Common myeloid progenitor, CD34-positive (primary cell): ENCODE measurements around the gene STK4.

Experiments used
- CTCF ChIA-PET: fragments of 350-600 bp; sonication (Branson Sonifier 250); formaldehyde crosslinking; loops from one replicate; lab custom pipeline; 2021; ENCODE audit warnings: antibody characterized with exemption; lab: Charles Lee
- POLR2A ChIA-PET: fragments of 350-600 bp; sonication (Branson Sonifier 250); formaldehyde crosslinking; loops from one replicate; lab custom pipeline; 2021; ENCODE audit warnings: antibody characterized with exemption; lab: Charles Lee
- DNase-seq, 3 donors: peaks; one replicate each; pipeline versions ENCODE4 v3.0.0 to v3.0.0-alpha.2; 2013
- H3K27ac ChIP-seq, 2 experiments: 1 replicate in 1 of 2; 2 replicates in 1 of 2; pipeline ENCODE4 v1.7.0; 2013; ENCODE audit warnings: inconsistent platforms in 2 of 2, low read length in 2 of 2, mild to moderate bottlenecking in 2 of 2, low read depth in 1 of 2, moderate library complexity in 1 of 2; ENCODE audit not compliant: severe bottlenecking in 2 of 2, insufficient read depth in 1 of 2, poor library complexity in 1 of 2
- H3K27me3 ChIP-seq, 5 experiments: replicated peaks in 2 of 5; 1 replicate in 3 of 5; 2 replicates in 2 of 5; pipeline versions ENCODE4 v1.6.1 to v1.7.0; 2013; ENCODE audit warnings: low read length in 4 of 5, mild to moderate bottlenecking in 2 of 5, moderate library complexity in 2 of 5, inconsistent platforms in 1 of 5; ENCODE audit not compliant: insufficient read depth in 5 of 5, control insufficient read depth in 4 of 5
- H3K36me3 ChIP-seq, 4 experiments: 1 replicate in 2 of 4; 2 replicates in 2 of 4; pipeline versions ENCODE4 v1.6.1 to v1.7.0; 2013; ENCODE audit warnings: low read length in 3 of 4, control low read depth in 1 of 4, mild to moderate bottlenecking in 1 of 4; ENCODE audit not compliant: control insufficient read depth in 4 of 4, insufficient read depth in 4 of 4
- H3K4me1 ChIP-seq, 4 experiments: 1 replicate in 3 of 4; 2 replicates in 1 of 4; pipeline versions ENCODE4 v1.6.1 to v1.7.1; 2013; ENCODE audit warnings: low read length in 3 of 4, mild to moderate bottlenecking in 3 of 4, control low read depth in 1 of 4, inconsistent platforms in 1 of 4, moderate library complexity in 1 of 4; ENCODE audit not compliant: control insufficient read depth in 4 of 4, insufficient read depth in 4 of 4; ENCODE audit errors: control extremely low read depth in 1 of 4
- H3K4me3 ChIP-seq, 7 experiments: 1 replicate in 4 of 7; 2 replicates in 3 of 7; pipeline versions ENCODE4 v1.5.1 to v1.7.0; 2013; ENCODE audit warnings: mild to moderate bottlenecking in 7 of 7, low read length in 6 of 7, moderate library complexity in 6 of 7, inconsistent platforms in 2 of 7, low read depth in 2 of 7, control low read depth in 1 of 7; ENCODE audit not compliant: insufficient read depth in 4 of 7, control insufficient read depth in 1 of 7; ENCODE audit errors: extremely low read depth in 1 of 7
- H3K9me3 ChIP-seq, 5 experiments: 1 replicate in 4 of 5; 2 replicates in 1 of 5; pipeline versions ENCODE4 v1.6.1 to v1.7.1; 2013; ENCODE audit warnings: low read length in 4 of 5, mild to moderate bottlenecking in 2 of 5, inconsistent platforms in 1 of 5, low read depth in 1 of 5, moderate library complexity in 1 of 5; ENCODE audit not compliant: control insufficient read depth in 4 of 5, insufficient read depth in 2 of 5; ENCODE audit errors: control extremely low read depth in 1 of 5
- WGBS: methylation state at CpG from one replicate; pipeline ENCODE4 v1.1.5; 2013; ENCODE audit not compliant: insufficient coverage; 5-methylcytosine and 5-hydroxymethylcytosine counted together

STK4 gene

DNA sequence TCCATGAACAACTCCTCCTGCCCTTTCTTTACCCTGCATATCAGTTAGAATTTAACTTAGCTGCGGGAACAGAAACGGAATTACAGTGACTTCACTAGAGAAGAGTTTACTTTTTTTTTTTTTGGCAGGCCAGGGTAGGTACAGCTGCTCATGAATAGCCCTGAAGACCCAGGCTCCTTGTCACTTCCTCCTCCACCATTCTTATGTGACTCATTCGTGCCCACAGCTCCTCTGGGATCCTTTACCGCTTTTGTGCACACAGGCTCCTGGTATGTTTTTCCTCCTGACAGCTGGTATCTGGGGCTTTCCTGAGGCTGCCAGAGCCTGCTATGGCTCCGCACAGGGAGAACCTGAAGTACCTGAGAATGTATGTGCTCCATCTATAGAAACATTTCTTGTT lies 138.5 kb downstream of the STK4 start:
- Histone ChIP-seq H3K36me3 (no peaks in the 10 kb centered on the region), H3K9me3 (no peaks in the 10 kb centered on the region), H3K4me3 (no peak overlapping the region), H3K27me3 (peaks cover 7 to 45% (median 24%) of the 10 kb centered on the region in 5 experiments), H3K27ac (no peak overlapping the region), H3K4me1 (peaks cover 0 to 9% (median 4%) of the 10 kb centered on the region in 4 experiments)
- CTCF ChIA-PET = interaction anchor here (1.0 to 4.8 kb wide), 5 partner anchors 8 to 189 kb away, joined by 3 to 32 read pairs (median 3); no protein-coding TSS in a partner anchor
- DNase-seq = peak in 1 of 3 donors; percentile 27
- POLR2A ChIA-PET = interaction anchor here (0.5 kb wide), 1 partner anchor 920 kb away, joined by 3 read pairs; no protein-coding TSS in a partner anchor
- WGBS = 85% methylated on average over 5 of the region's 5 CpGs

DNA sequence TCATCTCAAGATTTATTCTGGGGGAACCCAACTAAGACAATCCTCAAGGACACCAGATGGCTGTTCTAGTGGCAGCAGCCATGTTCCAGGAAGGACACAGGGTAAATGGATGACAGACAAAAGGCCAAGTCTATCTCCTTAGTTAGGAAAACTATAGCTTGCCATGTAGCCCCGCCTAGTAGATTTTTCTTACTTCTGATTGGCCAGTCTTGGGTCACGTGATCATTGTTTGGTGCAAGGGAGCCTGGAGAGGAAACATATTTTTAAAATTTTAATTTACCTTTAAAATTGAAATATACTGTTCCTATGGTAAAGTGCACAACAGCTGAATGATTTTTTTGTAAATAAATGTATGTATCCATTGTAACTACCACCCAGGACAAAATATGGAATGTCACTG lies 139.0 kb downstream of the STK4 start:
- H3K9me3 ChIP-seq = no peaks in the 10 kb centered on the region
- CTCF ChIA-PET = interaction anchor here (1.3 to 4.8 kb wide), 3 partner anchors 9 to 188 kb away, joined by 3 to 32 read pairs (median 8); no protein-coding TSS in a partner anchor
- no peaks in the 10 kb centered on the region for H3K36me3 ChIP-seq
- no peak overlapping the region for H3K27ac ChIP-seq
- POLR2A ChIA-PET = no interaction called here
- H3K4me3 ChIP-seq = no peak overlapping the region
- H3K4me1 ChIP-seq = peaks cover 0 to 8% (median 4%) of the 10 kb centered on the region in 4 experiments
- peaks cover 2 to 39% (median 22%) of the 10 kb centered on the region in 5 experiments for H3K27me3 ChIP-seq
- no peak for DNase-seq
- no CpG with 5 or more reads among the region's 2 CpGs for WGBS

DNA sequence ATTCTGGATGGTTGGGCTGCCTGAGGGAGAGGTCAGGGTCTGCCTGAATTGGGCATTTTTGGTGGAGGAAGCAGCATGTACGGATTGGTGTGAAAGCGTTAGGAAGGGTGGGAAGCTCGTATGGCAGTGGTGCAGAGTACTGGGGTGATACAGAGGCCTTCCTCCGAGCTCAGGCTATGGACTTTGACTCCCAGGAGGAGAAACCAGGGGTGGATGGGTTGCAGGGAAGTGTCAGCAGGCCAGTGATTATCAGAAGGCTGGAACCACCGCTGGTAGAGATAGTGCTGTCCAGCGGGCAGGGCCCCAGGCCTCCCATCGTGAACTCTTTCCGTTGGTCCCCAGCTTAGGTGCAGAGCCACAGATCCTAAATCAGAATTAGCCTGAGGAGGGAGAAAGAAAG lies 143.3 kb downstream of the STK4 start:
- CTCF ChIA-PET = interaction anchor here (1.0 to 5.1 kb wide), 4 partner anchors 10 to 98 kb away, joined by 3 to 49 read pairs (median 4); no protein-coding TSS in a partner anchor
- no peaks in the 10 kb centered on the region for H3K9me3 ChIP-seq
- peaks cover 0 to 34% (median 20%) of the 10 kb centered on the region in 5 experiments for H3K27me3 ChIP-seq
- WGBS = 97% methylated on average over 5 of the region's 8 CpGs
- DNase-seq = no peak
- no peak overlapping the region for H3K27ac ChIP-seq
- no peaks in the 10 kb centered on the region for H3K36me3 ChIP-seq
- POLR2A ChIA-PET = no interaction called here
- H3K4me1 ChIP-seq = no peaks in the 10 kb centered on the region
- no peak overlapping the region for H3K4me3 ChIP-seq

DNA sequence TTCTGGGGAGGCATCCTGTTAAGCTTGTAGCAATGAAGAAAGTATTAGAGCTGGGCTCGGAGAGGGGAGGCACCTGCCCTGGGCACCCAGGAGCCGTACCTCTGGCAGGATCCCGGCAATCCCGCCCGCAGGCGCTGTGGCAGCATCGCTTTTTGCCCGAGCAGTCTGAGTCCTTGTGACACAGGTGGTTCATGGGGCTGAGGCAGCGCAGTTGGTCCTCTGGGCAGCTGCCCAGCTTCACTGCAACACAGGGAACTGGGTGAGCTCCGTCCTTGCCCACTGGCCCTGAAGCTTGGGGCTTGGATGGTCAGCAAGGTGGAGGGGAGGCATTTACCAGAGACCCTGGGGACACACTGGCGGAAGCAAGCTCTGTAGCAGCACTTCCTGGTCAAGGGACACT lies 144.0 kb downstream of the STK4 start:
- WGBS = over 99% methylated on average over 11 of the region's 11 CpGs

DNA sequence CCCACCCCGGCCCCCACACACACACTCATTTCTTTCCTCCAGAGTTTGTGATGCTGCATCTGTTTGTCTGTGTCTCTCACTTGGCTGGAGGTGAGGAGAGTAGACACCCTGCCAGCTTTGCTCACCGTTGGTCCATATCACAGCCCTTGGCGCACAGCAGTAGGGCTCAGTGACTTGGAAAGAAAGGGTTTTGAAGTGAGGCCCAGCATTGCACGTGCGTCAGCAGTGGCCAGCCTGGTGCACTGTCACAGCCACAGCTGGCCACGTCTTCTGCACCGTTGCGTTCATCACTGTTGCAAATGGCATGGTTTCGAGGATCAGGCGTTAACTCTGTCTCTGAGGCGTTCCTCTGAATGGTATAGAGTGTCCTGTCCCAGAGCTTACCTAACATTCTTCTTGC lies 145.0 kb downstream of the STK4 start:
- WGBS = 92% methylated on average over 11 of the region's 11 CpGs
- ChIA-PET CTCF (interaction anchor here (0.9 to 5.1 kb wide), 7 partner anchors 10 to 180 kb away, joined by 3 to 49 read pairs (median 4); no protein-coding TSS in a partner anchor), POLR2A (no interaction called here)
- H3K27me3 ChIP-seq = peaks cover 0 to 37% (median 20%) of the 10 kb centered on the region in 5 experiments
- DNase-seq = no peak
- no peak overlapping the region for H3K4me3 ChIP-seq
- no peaks in the 10 kb centered on the region for H3K36me3 ChIP-seq
- no peak overlapping the region for H3K27ac ChIP-seq
- no peaks in the 10 kb centered on the region for H3K4me1 ChIP-seq
- no peaks in the 10 kb centered on the region for H3K9me3 ChIP-seq

More for the DNA sequence above, 144.0 kb downstream of the STK4 start:
- Histone ChIP-seq H3K4me3 (no peak overlapping the region), H3K27ac (no peak overlapping the region), H3K4me1 (no peaks in the 10 kb centered on the region), H3K36me3 (no peaks in the 10 kb centered on the region), H3K27me3 (peaks cover 0 to 37% (median 26%) of the 10 kb centered on the region in 5 experiments), H3K9me3 (no peaks in the 10 kb centered on the region)
- CTCF ChIA-PET = interaction anchor here (0.7 to 5.1 kb wide), 5 partner anchors 10 to 67 kb away, joined by 3 to 49 read pairs (median 4); no protein-coding TSS in a partner anchor
- POLR2A ChIA-PET = no interaction called here
- DNase-seq = no peak

DNA sequence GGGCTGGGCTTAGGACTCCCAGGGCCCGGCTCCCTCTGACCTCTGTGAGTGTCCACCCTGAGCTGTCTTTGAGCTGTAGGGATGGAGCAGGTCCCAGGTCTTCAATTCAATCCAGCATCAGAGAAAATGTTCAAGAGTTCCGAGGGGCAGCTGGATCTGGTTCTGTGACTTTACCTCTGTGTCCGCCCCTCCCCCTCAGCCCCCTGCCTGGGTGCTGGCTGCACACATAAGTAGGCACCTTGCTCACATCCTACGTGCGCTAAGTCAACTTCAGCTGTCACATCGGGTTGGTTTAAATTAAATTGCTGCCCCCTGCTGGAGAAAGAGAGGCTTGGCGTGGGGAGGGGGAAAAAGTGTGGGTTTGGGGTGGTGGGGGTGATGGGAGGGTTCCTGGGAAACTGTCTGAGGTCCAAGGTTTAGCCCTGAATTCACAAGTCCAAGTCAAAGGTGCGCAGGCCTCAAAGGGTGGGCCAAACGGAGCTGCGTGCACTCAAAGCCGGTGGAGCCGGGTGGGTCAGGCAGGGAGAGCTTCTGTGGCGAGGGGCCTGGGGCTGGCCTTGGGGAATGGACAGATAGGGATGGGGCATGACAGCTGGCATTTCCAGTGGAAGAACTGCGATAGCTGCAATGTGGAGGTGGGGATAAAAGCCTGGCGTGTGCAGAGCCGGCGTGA lies 145.6 kb downstream of the STK4 start:
- Histone ChIP-seq H3K36me3 (no peaks in the 10 kb centered on the region), H3K9me3 (no peaks in the 10 kb centered on the region), H3K27ac (no peak overlapping the region), H3K27me3 (peaks cover 0 to 34% (median 18%) of the 10 kb centered on the region in 5 experiments), H3K4me1 (no peaks in the 10 kb centered on the region), H3K4me3 (no peak overlapping the region)
- ChIA-PET POLR2A (no interaction called here), CTCF (interaction anchor here (0.7 to 5.1 kb wide), 10 partner anchors 10 to 180 kb away, joined by 3 to 49 read pairs (median 3); partner anchors contain the start of gene WFDC12)
- DNase-seq = peak in 1 of 3 donors; percentile 29
- WGBS = 66% methylated on average over 17 of the region's 17 CpGs

DNA sequence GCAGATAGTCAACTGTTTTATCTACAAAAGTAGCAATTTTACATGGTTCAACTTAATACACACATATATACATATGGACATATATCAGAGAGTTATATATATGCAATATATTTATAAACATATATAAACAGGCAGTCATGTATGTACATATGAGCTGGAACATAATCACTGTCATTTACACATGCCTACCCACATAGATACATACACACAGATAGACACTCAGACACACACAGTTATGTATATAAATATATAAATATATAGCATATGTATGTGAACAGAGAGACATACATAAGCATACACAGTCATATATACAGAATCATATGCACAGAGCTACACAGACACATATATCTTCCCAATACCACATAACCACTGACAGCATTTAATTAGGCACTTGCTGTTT lies 146.4 kb downstream of the STK4 start:
- ChIA-PET CTCF (interaction anchor here (0.7 to 5.1 kb wide), 7 partner anchors 11 to 179 kb away, joined by 3 to 49 read pairs (median 3); partner anchors contain the start of gene WFDC12), POLR2A (interaction anchor here (0.6 kb wide), 1 partner anchor 564 kb away, joined by 3 read pairs; no protein-coding TSS in a partner anchor)
- DNase-seq = no peak
- no peaks in the 10 kb centered on the region for H3K36me3 ChIP-seq
- peaks cover 0 to 34% (median 15%) of the 10 kb centered on the region in 5 experiments for H3K27me3 ChIP-seq
- no peak overlapping the region for H3K4me3 ChIP-seq
- no peaks in the 10 kb centered on the region for H3K4me1 ChIP-seq
- H3K27ac ChIP-seq = no peak overlapping the region
- no peaks in the 10 kb centered on the region for H3K9me3 ChIP-seq
